GM20000 (cell line): Measurements from ENCODE around the gene LHX3.
A peak's percentile ranks its signal among the peaks of the same experiment; 100 is the strongest.

Experiments used
- DNase-seq: peaks from one replicate; pipeline ENCODE4 v3.0.0; 2012; ENCODE audit warnings: low spot score
- TF ChIP-seq, protein P1 (sequence below): IDR thresholded peaks from 2 replicates; pipeline ENCODE4 v1.5.1; 2012; ENCODE audit warnings: mild to moderate bottlenecking, control low read depth; ENCODE audit errors: extremely low read depth, missing control alignments

The LHX3 gene

GRCh38 chr9:136202454-136203407, 2.2 kb downstream of the LHX3 start:
- peak; percentile 45 for DNase-seq
- TF ChIP-seq, protein P1, sequence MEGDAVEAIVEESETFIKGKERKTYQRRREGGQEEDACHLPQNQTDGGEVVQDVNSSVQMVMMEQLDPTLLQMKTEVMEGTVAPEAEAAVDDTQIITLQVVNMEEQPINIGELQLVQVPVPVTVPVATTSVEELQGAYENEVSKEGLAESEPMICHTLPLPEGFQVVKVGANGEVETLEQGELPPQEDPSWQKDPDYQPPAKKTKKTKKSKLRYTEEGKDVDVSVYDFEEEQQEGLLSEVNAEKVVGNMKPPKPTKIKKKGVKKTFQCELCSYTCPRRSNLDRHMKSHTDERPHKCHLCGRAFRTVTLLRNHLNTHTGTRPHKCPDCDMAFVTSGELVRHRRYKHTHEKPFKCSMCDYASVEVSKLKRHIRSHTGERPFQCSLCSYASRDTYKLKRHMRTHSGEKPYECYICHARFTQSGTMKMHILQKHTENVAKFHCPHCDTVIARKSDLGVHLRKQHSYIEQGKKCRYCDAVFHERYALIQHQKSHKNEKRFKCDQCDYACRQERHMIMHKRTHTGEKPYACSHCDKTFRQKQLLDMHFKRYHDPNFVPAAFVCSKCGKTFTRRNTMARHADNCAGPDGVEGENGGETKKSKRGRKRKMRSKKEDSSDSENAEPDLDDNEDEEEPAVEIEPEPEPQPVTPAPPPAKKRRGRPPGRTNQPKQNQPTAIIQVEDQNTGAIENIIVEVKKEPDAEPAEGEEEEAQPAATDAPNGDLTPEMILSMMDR: no peak

GRCh38 chr9:136201609-136202453, 3.1 kb downstream of the LHX3 start:
- DNase-seq: peak; percentile 79
- TF ChIP-seq, protein P1: no peak

DNA sequence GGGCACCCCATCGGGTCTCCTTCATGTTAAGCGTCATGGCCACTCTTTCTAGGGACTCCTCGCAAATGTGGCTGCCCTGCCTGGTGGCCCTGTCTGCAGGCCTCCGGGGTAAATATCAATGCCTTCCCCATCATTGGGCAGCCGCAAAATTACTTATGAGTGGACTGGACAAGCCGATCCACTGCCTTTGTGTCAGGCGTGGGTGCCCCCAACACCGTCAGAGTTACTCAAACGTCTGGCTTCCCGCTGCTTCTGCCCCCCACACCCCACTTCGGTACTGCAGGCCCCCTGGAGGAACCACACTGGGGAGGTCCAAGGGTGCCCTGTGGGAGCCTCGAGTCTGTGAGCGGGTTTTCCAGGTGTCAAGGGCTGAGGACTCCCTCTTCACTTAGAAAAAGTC, 3.8 kb downstream of the LHX3 start:
- peak; percentile 47 for DNase-seq
- TF ChIP-seq, protein P1: no peak

GRCh38 chr9:136200424-136200823, 4.5 kb downstream of the LHX3 start:
- TF ChIP-seq, protein P1: no peak
- DNase-seq: peak; percentile 47

DNA sequence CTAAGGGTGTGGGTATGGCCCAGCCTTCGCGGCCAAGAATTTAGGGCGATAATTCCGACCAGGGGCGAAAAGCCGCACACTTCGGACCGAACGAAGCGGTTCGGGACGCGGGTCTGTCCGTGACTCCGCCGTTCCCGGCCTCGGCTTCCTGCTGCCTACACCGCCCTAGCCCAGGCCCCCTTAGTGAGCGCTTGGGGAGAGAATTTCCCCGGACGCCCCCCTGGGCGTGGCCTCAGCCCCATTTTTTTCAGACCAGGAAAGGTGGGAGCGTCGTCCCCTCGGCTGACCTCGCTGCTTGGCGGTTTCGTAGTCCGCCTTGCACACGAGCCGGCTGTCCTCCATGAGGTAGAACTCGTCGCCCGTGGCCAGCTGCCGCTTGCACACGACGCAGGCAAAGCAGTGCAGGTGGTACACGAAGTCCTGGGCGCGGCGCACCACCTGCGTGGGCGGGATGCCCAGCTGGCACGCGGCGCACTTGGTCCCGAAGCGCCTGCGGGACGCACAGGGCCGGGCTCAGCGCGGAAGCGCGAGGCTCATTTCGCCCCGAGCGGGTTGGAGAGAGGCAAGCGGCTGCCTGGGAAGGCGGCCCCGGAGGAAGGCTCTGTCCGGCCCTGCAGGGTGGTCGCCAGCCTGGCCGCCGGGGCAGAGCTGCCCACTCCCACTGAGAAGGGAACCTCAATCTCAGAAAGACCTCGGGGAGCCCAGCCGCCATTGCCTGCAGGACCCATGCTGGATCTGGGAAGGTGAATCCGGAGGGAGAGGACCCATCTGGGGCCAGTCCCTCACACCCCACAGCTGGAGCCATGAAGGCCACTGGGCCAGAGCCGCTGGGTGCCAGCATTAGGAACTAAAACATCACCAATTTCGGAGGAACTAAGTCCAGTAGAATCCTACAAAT, 5.3 kb downstream of the LHX3 start:
- DNase-seq: peak; percentile 47
- TF ChIP-seq, protein P1: no peak

DNA sequence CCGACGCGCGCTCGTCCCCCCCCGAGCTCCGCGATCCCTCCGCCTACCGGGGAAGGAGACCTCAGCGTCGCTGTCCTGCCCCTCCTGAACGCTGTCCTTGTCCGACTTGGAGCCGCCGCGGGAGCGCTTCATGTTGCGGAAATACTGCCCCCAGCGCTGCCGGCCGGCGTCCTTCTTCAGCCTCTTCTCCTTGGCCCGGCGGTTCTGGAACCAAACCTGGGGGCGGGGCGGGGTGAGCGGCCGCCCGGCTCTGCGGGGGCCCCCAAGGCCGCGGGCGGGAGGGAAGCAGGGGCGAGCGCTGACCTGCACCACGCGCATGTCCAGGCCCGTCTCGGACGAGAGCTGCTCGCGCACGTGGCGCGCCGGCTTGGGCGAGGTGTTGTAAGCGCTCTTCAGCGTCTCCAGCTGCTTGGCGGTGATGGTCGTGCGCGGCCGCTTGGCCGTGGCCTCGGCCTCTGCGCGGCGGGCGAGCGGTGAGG, 6.3 kb downstream of the LHX3 start:
- DNase-seq: peak; percentile 61
- TF ChIP-seq, protein P1: no peak
